T-helper 1 cell treated with Interleukin-12 subunit alpha and Interleukin-12 subunit beta and Interleukin-4 antibody, amounts not matched to agents 30 ng/mL and 1 ng/mL, for 36 hours (primary cell): Measurements from ENCODE around the gene RTP1. TPM values are rescaled to one million over a fixed set of nuclear protein-coding genes. Genes with fewer than 3 reads are reported as not detected.
"Not testable (repeated sequence)": the region's sequence is repeated elsewhere in the genome, so short reads cannot be mapped to it uniquely, and the experiment has no call there.

Experiments
- intact Hi-C: fragments of 100-400 bp; cut with micrococcal nuclease; formaldehyde crosslinking; loops from one replicate; pipeline ENCODE4 v1.15.1; 2024
- total RNA-seq: library from RNA; stranded (reverse); gene quantifications from 2 replicates; pipeline ENCODE4 v1.2.3, GENCODE V29; 2022

The RTP1 gene
- total RNA-seq, 1 donor from 2014 or later, result not detected

DNA sequence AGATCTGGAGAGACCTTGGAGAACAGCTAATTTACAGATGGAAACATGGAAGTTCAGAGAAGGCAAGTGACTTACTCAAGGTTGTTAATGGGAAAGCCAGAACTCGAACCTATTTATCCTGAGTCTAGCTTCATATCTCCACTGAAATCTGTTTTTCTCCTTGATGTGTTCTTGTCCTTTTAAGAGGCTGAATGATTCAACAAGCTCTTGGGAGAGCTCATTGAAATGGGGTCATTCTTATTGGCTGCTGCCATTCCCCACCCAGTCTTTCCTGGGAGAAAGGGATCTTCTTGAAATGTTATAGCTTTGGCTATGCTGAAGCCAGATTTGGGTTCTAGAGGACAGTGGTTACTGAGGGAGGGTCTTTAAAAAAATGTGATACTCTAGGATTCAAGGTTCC, 41.0 kb downstream of the RTP1 start:
- intact Hi-C loops, result no loop called here

- intact Hi-C loops, result not testable (repeated sequence)
These were observed 41.5 kb downstream of the RTP1 start for GRCh38 chr3:187238835-187239234.

DNA sequence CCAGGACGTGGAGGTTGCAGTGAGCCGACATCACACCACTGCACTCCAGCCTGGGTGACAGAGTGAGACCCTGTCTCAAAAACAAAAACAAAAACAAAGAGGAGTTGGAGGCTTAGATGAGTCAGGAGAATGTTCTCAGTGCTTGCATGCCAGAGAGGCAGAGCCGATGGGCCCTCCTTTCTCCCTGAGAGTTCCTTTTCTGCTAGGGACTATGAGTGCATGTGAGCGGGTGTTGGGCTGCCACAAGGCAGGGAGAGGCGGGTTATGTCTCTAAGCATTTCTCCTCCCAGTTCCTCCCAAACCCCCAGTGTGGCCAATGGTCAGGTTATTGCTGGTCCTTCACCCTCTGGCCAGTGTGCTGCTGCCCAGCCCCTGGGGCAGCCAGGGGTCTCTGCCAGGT, 45.1 kb downstream of the RTP1 start:
- intact Hi-C loops, result no loop called here

DNA sequence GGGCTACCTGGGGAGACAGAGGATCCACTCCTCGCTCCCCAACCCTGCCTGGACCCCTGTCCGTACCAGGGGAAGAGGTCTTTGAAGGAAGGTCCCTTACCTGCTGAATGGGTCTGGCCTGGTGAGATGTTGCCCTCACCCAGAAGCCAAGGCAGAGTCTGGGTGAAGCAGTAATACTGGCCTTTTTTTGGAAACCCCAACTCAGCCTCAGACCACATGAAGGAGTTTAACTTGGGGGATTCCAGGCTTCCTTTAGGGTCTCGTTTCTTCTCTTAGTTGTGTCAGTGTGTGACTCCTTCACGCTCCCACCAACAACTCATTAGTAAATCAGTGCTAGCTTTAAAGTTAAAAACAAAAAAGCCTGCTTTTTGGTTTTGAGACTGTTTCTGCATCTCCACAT, 45.6 kb downstream of the RTP1 start:
- intact Hi-C loops, result no loop called here

GRCh38 chr3:187243933-187244524, 46.7 kb downstream of the RTP1 start:
- intact Hi-C loops, result no loop called here

GRCh38 chr3:187247398-187247797, 50.1 kb downstream of the RTP1 start:
- intact Hi-C loops, result no loop called here

Other genes starting within 250 kb of the RTP1 start
- gene RPL39L, start 58.0 kb upstream of the RTP1 start, total RNA-seq, result 12.6 and 14.0 TPM in 2 replicates
- gene MASP1, start 94.3 kb downstream of the RTP1 start, total RNA-seq, result not detected in 2 replicates
- gene RTP4, start 170.9 kb downstream of the RTP1 start, total RNA-seq, result 21.3 and 21.6 TPM in 2 replicates